Hindlimb muscle (tissue), 1 donor: ENCODE results near the gene CSAG2. TPM values are rescaled to one million over a fixed set of nuclear protein-coding genes. Genes with fewer than 3 reads are reported as not detected.

ENCODE experiments used
- DNase-seq: peaks from one replicate; pipeline ENCODE4 v3.0.0-alpha.2; 2013
- polyA plus RNA-seq: library from polyadenylated mRNA; unstranded; fragments of 120-200 nt; gene quantifications from one replicate; pipeline ENCODE4 v1.2.1, GENCODE V29; 2013; ENCODE audit not compliant: insufficient read length

Gene CSAG2
- polyA plus RNA-seq, 1 donor = not detected

GRCh38 chrX:152658302-152658701 is 50.8 kb downstream of the CSAG2 start:
- no peak for DNase-seq

Other genes starting within 250 kb of the CSAG2 start
- 0.85 TPM for gene GABRQ, start 71.4 kb downstream of the CSAG2 start, polyA plus RNA-seq
- not detected for gene MAGEA3, start 10.5 kb downstream of the CSAG2 start, polyA plus RNA-seq
- not detected for gene MAGEA2B, start 5.4 kb upstream of the CSAG2 start, polyA plus RNA-seq
- gene CSAG1, start 24.4 kb upstream of the CSAG2 start, polyA plus RNA-seq = not detected
- not detected for gene MAGEA12, start 24.5 kb upstream of the CSAG2 start, polyA plus RNA-seq
- gene MAGEA2, start 44.6 kb upstream of the CSAG2 start, polyA plus RNA-seq = not detected
- not detected for gene CSAG3, start 49.9 kb upstream of the CSAG2 start, polyA plus RNA-seq
- not detected for gene MAGEA6, start 60.4 kb upstream of the CSAG2 start, polyA plus RNA-seq
- 28.0 TPM for gene CETN2, start 121.5 kb upstream of the CSAG2 start, polyA plus RNA-seq
- gene NSDHL, start 121.8 kb upstream of the CSAG2 start, polyA plus RNA-seq = 13.1 TPM
- 6.0 TPM for gene ZNF185, start 188.8 kb upstream of the CSAG2 start, polyA plus RNA-seq